Measurements from ENCODE around the gene DCUN1D1.
A peak's percentile ranks its signal among the peaks of the same experiment; 100 is the strongest.

- TF ChIP-seq CTCF (IDR thresholded peaks at IDR 0.05) (peak in 4 of 5 experiments; percentile 10 to 28 (median 22)), POLR2A (IDR thresholded peaks at IDR 0.05) (no peak), EP300 (IDR thresholded peaks at IDR 0.05) (no peak)
These were observed 70.9 kb downstream of the DCUN1D1 start for GRCh38 chr3:182909318-182910040.

All from tibial nerve (tissue), 4 donors.